Fibroblast of lung (primary cell): Measurements from ENCODE around the gene KRTCAP2. TPM values are rescaled to one million over a fixed set of nuclear protein-coding genes. Genes with fewer than 3 reads are reported as not detected.

ENCODE experiments used
- DNase-seq, 2 donors: peaks; one replicate each; pipeline versions ENCODE4 v3.0.0 to v3.0.0-alpha.2; 2010; ENCODE audit warnings: low read depth in 2 of 2
- H2AFZ ChIP-seq: 2 replicates; pipeline ENCODE4 v1.5.1; 2012; ENCODE audit warnings: low read length, control low read depth, inconsistent platforms
- H3K27ac ChIP-seq: 2 replicates; pipeline ENCODE4 v1.5.1; 2011; ENCODE audit warnings: low read length, control low read depth; ENCODE audit not compliant: insufficient read depth
- H3K27me3 ChIP-seq: 2 replicates; pipeline ENCODE4 v1.5.1; 2011; ENCODE audit warnings: mild to moderate bottlenecking, low read length; ENCODE audit not compliant: control insufficient read depth, insufficient read depth
- H3K36me3 ChIP-seq: 2 replicates; pipeline ENCODE4 v1.5.1; 2011; ENCODE audit warnings: low read length; ENCODE audit not compliant: control insufficient read depth, insufficient read depth
- H3K4me1 ChIP-seq: 2 replicates; pipeline ENCODE4 v1.5.1; 2011; ENCODE audit warnings: low read length; ENCODE audit not compliant: control insufficient read depth, insufficient read depth; ENCODE audit errors: extremely low read depth
- H3K4me2 ChIP-seq: 2 replicates; pipeline ENCODE4 v1.5.1; 2011; ENCODE audit warnings: low read length, control low read depth; ENCODE audit not compliant: insufficient read depth; ENCODE audit errors: extremely low read depth
- H3K4me3 ChIP-seq, 4 experiments: fragments of 200-600 bp in 1 of 4; sonication (generic) in 1 of 4; replicated peaks in 1 of 4; 2 replicates each; pipeline ENCODE4 v1.5.1; 2011 to 2016; ENCODE audit warnings: low read length in 4 of 4, low read depth in 3 of 4, mild to moderate bottlenecking in 3 of 4, control low read depth in 2 of 4, inconsistent platforms in 1 of 4, mixed read lengths in 1 of 4; ENCODE audit not compliant: insufficient read depth in 1 of 4; ENCODE audit errors: control extremely low read depth in 1 of 4
- H3K79me2 ChIP-seq: 2 replicates; pipeline ENCODE4 v1.5.1; 2012; ENCODE audit warnings: mild to moderate bottlenecking, low read length, inconsistent platforms; ENCODE audit not compliant: control insufficient read depth, insufficient read depth
- H3K9ac ChIP-seq: 2 replicates; pipeline ENCODE4 v1.5.1; 2011; ENCODE audit warnings: mild to moderate bottlenecking, low read length, control low read depth; ENCODE audit not compliant: insufficient read depth
- H3K9me3 ChIP-seq: 2 replicates; pipeline ENCODE4 v1.5.1; 2012; ENCODE audit warnings: low read depth, low read length; ENCODE audit not compliant: control insufficient read depth, insufficient read depth
- H4K20me1 ChIP-seq: 2 replicates; pipeline ENCODE4 v1.5.1; 2011; ENCODE audit warnings: low read length; ENCODE audit not compliant: control insufficient read depth, insufficient read depth; ENCODE audit errors: extremely low read depth
- CTCF ChIP-seq, 2 donors: IDR thresholded peaks in 1 of 2; conservative IDR thresholded peaks in 1 of 2; 1 replicate in 1 of 2; 2 replicates in 1 of 2; pipeline ENCODE4 v1.5.1; 2011 to 2012; ENCODE audit warnings: low read length in 2 of 2, control low read depth in 1 of 2, inconsistent platforms in 1 of 2, low read depth in 1 of 2, mild to moderate bottlenecking in 1 of 2
- EZH2 ChIP-seq: IDR thresholded peaks from 2 replicates; pipeline ENCODE4 v1.5.1; 2012; ENCODE audit warnings: low read length, control low read depth, mild to moderate bottlenecking; ENCODE audit errors: missing control alignments
- polyA plus RNA-seq, 2 donors: library from polyadenylated mRNA; depleted of rRNA in 1 of 2; stranded (reverse) in 1 of 2; unstranded in 1 of 2; fragments of >200 nt; gene quantifications; 2 replicates each; pipeline ENCODE4 v1.2.1, GENCODE V29; 2011 to 2012; ENCODE audit warnings: missing spikeins in 1 of 2
- total RNA-seq: library from RNA; depleted of rRNA; stranded (reverse); fragments of >200 nt; gene quantifications from 2 replicates; pipeline ENCODE4 v1.2.1, GENCODE V29; 2014

Gene KRTCAP2
- total and polyA plus RNA-seq, 2 donors (not counting 1 experiment from before 2014, with no cell fraction given) = 123 to 125 TPM

- TF ChIP-seq CTCF (conservative IDR thresholded peaks at IDR 0.05 in 1 of 2, IDR thresholded peaks at IDR 0.05 in 1 of 2; ENCODE audit: low read depth in 1 of 2, low read length in 2 of 2) (no peak), EZH2 (no peak)
- Histone ChIP-seq H3K79me2 (peaks cover 13% of the 10 kb centered on the region), H3K36me3 (no peaks in the 10 kb centered on the region), H3K9me3 (no peaks in the 10 kb centered on the region), H3K4me1 (peaks cover 15% of the 10 kb centered on the region), H3K27me3 (peaks cover 9% of the 10 kb centered on the region), H2AFZ (no peak overlapping the region), H3K27ac (no peak overlapping the region), H4K20me1 (no peaks in the 10 kb centered on the region), H3K4me2 (no peak overlapping the region), H3K9ac (no peak overlapping the region), H3K4me3 (no peak overlapping the region)
- no peak for DNase-seq
These were observed 39.3 kb downstream of the KRTCAP2 start for GRCh38 chr1:155133799-155134281.

- H3K27me3 ChIP-seq = peaks cover 27% of the 10 kb centered on the region
- no peak overlapping the region for H3K4me3 ChIP-seq
- H3K27ac ChIP-seq = no peak overlapping the region
- H3K9me3 ChIP-seq = no peaks in the 10 kb centered on the region
- peaks cover 11% of the 10 kb centered on the region for H3K4me1 ChIP-seq
- no peaks in the 10 kb centered on the region for H4K20me1 ChIP-seq
- H3K36me3 ChIP-seq = no peaks in the 10 kb centered on the region
- TF ChIP-seq CTCF (conservative IDR thresholded peaks at IDR 0.05 in 1 of 2, IDR thresholded peaks at IDR 0.05 in 1 of 2; ENCODE audit: low read depth in 1 of 2, low read length in 2 of 2) (no peak), EZH2 (no peak)
- H3K9ac ChIP-seq = no peak overlapping the region
- no peak overlapping the region for H2AFZ ChIP-seq
- no peak for DNase-seq
- peaks cover 3% of the 10 kb centered on the region for H3K79me2 ChIP-seq
- no peak overlapping the region for H3K4me2 ChIP-seq
These were observed 41.2 kb downstream of the KRTCAP2 start for GRCh38 chr1:155131856-155132255.

GRCh38 chr1:155131285-155131684 lies 41.8 kb downstream of the KRTCAP2 start:
- H3K4me3 ChIP-seq = no peak overlapping the region
- no peak overlapping the region for H3K4me2 ChIP-seq
- H3K9ac ChIP-seq = no peak overlapping the region
- no peak for TF ChIP-seq CTCF (conservative IDR thresholded peaks at IDR 0.05 in 1 of 2, IDR thresholded peaks at IDR 0.05 in 1 of 2; ENCODE audit: low read depth in 1 of 2, low read length in 2 of 2)
- H4K20me1 ChIP-seq = no peaks in the 10 kb centered on the region
- no peak overlapping the region for H2AFZ ChIP-seq
- no peak for DNase-seq
- H3K27ac ChIP-seq = no peak overlapping the region
- H3K27me3 ChIP-seq = peaks cover 33% of the 10 kb centered on the region
- H3K79me2 ChIP-seq = no peaks in the 10 kb centered on the region
- H3K36me3 ChIP-seq = no peaks in the 10 kb centered on the region
- peaks cover 9% of the 10 kb centered on the region for H3K4me1 ChIP-seq
- H3K9me3 ChIP-seq = no peaks in the 10 kb centered on the region
